Measurements from ENCODE around the gene ACTR6. TPM values are rescaled to one million over a fixed set of nuclear protein-coding genes. Genes with fewer than 3 reads are reported as not detected.

ACTR6 gene
- total and polyA plus RNA-seq, 9 of the 15 experiments (the other 6 are each of a cell fraction or from before 2014, with no cell fraction given), result 26.1 to 109 (median 70.9) TPM

DNA sequence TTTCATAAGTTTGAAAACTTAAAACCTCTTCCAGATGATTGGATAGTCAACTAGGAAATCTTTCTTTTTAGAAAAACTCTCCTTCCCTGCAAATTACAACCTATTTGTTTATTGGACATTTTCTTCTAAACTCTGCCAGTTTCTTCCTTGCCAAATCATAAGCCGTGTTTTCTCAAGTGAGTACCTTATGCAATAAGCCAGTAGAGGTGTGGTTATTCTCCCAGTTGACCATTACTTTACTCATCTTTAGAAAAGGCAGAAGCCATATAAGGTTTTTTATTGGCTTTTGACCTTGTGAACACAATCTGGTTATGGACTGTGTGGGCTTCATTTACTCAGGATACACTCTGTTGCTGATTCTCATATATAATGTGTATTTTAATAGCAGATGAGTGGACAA, 14.6 kb downstream of the ACTR6 start:
- CTCF ChIA-PET (ENCODE audit: low intra/inter-chr PET ratio), result no interaction called here
- Histone ChIP-seq H3K4me1 (replicated peaks in 1 of 2; ENCODE audit: control insufficient read depth in 2 of 2, insufficient read depth in 2 of 2, low read length in 2 of 2) (no peaks in the 10 kb centered on the region), H3K4me3 (no peak overlapping the region), H3K9me1 (ENCODE audit: control insufficient read depth, insufficient read depth, low read length) (no peaks in the 10 kb centered on the region), H3K9me3 (replicated peaks; ENCODE audit: control insufficient read depth, insufficient read depth, low read depth, low read length) (no peaks in the 10 kb centered on the region), H2AFZ (ENCODE audit: low read depth, low read length) (no peak overlapping the region), H4K20me1 (replicated peaks; ENCODE audit: control insufficient read depth, insufficient read depth, low read length) (no peaks in the 10 kb centered on the region), H3K4me2 (ENCODE audit: insufficient read depth, low read length) (no peak overlapping the region), H3K79me2 (ENCODE audit: control insufficient read depth, insufficient read depth, low read length) (no peaks in the 10 kb centered on the region), H3K36me3 (ENCODE audit: control insufficient read depth, insufficient read depth, low read length) (peaks cover 89% of the 10 kb centered on the region), H3K27me3 (ENCODE audit: control insufficient read depth in 2 of 2, insufficient read depth in 2 of 2, low read length in 2 of 2) (no peaks in the 10 kb centered on the region), H3K27ac (ENCODE audit: extremely low read depth, low read depth, low read length) (no peak overlapping the region), H3K9ac (ENCODE audit: insufficient read depth in 1 of 2, low read depth in 2 of 2, low read length in 2 of 2) (no peak overlapping the region)
- no TSS peak for BruUV-seq (replicated peaks)
- in situ Hi-C loops (cut with MboI) (no loop called here), intact Hi-C loops (cut with micrococcal nuclease) (no loop called here)
- no peak for ATAC-seq
- no peak for DNase-seq (ENCODE audit: extremely low read depth in 1 of 4, low spot score in 3 of 4)
- WGBS (ENCODE audit: insufficient coverage, low coverage, missing lambda C conversion rate), result 90% methylated on average over 1 of the region's 1 CpG
- POLR2A ChIA-PET, result no interaction called here
- no peak for FAIRE-seq
- TF ChIP-seq CBX3 (IDR thresholded peaks at IDR 0.05; ENCODE audit: borderline replicate concordance in 1 of 2, low read length in 2 of 2) (no peak), EP400 (IDR thresholded peaks at IDR 0.05) (no peak), TRIM28 (IDR thresholded peaks at IDR 0.05) (no peak), ZNF143 (CRISPR knock-in tag; IDR thresholded peaks at IDR 0.05) (no peak), NRF1 (conservative IDR thresholded peaks at IDR 0.05 in 1 of 2, IDR thresholded peaks at IDR 0.05 in 1 of 2) (no peak), LEF1 (IDR thresholded peaks at IDR 0.05) (no peak)
- TF ChIP-seq, protein P1, sequence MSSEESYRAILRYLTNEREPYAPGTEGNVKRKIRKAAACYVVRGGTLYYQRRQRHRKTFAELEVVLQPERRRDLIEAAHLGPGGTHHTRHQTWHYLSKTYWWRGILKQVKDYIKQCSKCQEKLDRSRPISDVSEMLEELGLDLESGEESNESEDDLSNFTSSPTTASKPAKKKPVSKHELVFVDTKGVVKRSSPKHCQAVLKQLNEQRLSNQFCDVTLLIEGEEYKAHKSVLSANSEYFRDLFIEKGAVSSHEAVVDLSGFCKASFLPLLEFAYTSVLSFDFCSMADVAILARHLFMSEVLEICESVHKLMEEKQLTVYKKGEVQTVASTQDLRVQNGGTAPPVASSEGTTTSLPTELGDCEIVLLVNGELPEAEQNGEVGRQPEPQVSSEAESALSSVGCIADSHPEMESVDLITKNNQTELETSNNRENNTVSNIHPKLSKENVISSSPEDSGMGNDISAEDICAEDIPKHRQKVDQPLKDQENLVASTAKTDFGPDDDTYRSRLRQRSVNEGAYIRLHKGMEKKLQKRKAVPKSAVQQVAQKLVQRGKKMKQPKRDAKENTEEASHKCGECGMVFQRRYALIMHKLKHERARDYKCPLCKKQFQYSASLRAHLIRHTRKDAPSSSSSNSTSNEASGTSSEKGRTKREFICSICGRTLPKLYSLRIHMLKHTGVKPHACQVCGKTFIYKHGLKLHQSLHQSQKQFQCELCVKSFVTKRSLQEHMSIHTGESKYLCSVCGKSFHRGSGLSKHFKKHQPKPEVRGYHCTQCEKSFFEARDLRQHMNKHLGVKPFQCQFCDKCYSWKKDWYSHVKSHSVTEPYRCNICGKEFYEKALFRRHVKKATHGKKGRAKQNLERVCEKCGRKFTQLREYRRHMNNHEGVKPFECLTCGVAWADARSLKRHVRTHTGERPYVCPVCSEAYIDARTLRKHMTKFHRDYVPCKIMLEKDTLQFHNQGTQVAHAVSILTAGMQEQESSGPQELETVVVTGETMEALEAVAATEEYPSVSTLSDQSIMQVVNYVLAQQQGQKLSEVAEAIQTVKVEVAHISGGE (CRISPR knock-in tag; IDR thresholded peaks at IDR 0.05), result no peak
- TF ChIP-seq, protein P2, sequence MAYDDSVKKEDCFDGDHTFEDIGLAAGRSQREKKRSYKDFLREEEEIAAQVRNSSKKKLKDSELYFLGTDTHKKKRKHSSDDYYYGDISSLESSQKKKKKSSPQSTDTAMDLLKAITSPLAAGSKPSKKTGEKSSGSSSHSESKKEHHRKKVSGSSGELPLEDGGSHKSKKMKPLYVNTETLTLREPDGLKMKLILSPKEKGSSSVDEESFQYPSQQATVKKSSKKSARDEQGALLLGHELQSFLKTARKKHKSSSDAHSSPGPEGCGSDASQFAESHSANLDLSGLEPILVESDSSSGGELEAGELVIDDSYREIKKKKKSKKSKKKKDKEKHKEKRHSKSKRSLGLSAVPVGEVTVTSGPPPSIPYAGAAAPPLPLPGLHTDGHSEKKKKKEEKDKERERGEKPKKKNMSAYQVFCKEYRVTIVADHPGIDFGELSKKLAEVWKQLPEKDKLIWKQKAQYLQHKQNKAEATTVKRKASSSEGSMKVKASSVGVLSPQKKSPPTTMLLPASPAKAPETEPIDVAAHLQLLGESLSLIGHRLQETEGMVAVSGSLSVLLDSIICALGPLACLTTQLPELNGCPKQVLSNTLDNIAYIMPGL (CRISPR knock-in tag; IDR thresholded peaks at IDR 0.05), result no peak

Measured in K562 (cell line).